ENCODE data around the gene PCBP3.

GRCh38 chr21:45894450-45894825 lies 250.9 kb downstream of the PCBP3 start:
- TF ChIP-seq CTCF (IDR thresholded peaks at IDR 0.05) (no peak), POLR2AphosphoS5 (IDR thresholded peaks at IDR 0.05) (no peak)
